Heart left ventricle (tissue), 16 donors: Measurements from ENCODE around the gene FRMD6. TPM values are rescaled to one million over a fixed set of nuclear protein-coding genes. Genes with fewer than 3 reads are reported as not detected.

Experiments
- ATAC-seq, 4 donors: fragments of 200-7000 bp; cut with Tn5 transposase; one replicate each; pipeline ENCODE4 v1.9.1; 2020 to 2022; ENCODE audit warnings: moderate library complexity in 4 of 4, mild to moderate bottlenecking in 3 of 4, moderate number of reproducible peaks in 1 of 4
- DNase-seq, 5 donors: peaks; one replicate each; pipeline ENCODE4 v3.0.0-alpha.2; 2020
- H3K27ac ChIP-seq, 12 donors: fragments of 200-600 bp; sonication (generic) in 4 of 12; one replicate each; pipeline versions ENCODE4 v1.5.0 to v1.8.0; 2016 to 2022; ENCODE audit warnings: mild to moderate bottlenecking in 2 of 12
- H3K27me3 ChIP-seq, 9 donors: fragments of 200-600 bp; sonication (generic) in 2 of 9; one replicate each; pipeline versions ENCODE4 v1.5.1 to v1.8.0; 2016 to 2022; ENCODE audit warnings: mild to moderate bottlenecking in 3 of 9
- H3K36me3 ChIP-seq, 9 donors: fragments of 200-600 bp; sonication (generic) in 2 of 9; one replicate each; pipeline versions ENCODE4 v1.5.0 to v1.8.0; 2018 to 2022; ENCODE audit warnings: mild to moderate bottlenecking in 2 of 9
- H3K4me1 ChIP-seq, 12 donors: fragments of 200-600 bp; sonication (generic) in 4 of 12; one replicate each; pipeline versions ENCODE4 v1.5.0 to v1.8.0; 2016 to 2022; ENCODE audit warnings: mild to moderate bottlenecking in 3 of 12
- H3K4me3 ChIP-seq, 12 donors: fragments of 200-600 bp; sonication (generic) in 4 of 12; one replicate each; pipeline versions ENCODE4 v1.5.0 to v1.8.0; 2017 to 2022; ENCODE audit warnings: mild to moderate bottlenecking in 9 of 12, moderate library complexity in 4 of 12
- H3K9me3 ChIP-seq, 12 donors: fragments of 200-600 bp; sonication (generic) in 4 of 12; one replicate each; pipeline versions ENCODE4 v1.5.0 to v1.8.0; 2016 to 2022; ENCODE audit warnings: mild to moderate bottlenecking in 1 of 12
- CTCF ChIP-seq, 12 donors: fragments of 200-600 bp; sonication (generic) in 4 of 12; IDR thresholded peaks; one replicate each; pipeline versions ENCODE4 v1.5.0 to v1.8.0; 2018 to 2022; ENCODE audit warnings: antibody characterized with exemption in 12 of 12, mild to moderate bottlenecking in 5 of 12
- POLR2A ChIP-seq, 2 donors: fragments of 450-650 bp; IDR thresholded peaks; one replicate each; pipeline ENCODE4 v1.6.1; 2017; ENCODE audit warnings: antibody characterized with exemption in 2 of 2, mild to moderate bottlenecking in 2 of 2, moderate library complexity in 2 of 2
- WGBS, 4 donors: extraction: QIAGEN DNeasy Blood & Tissue Kit in 2 of 4; methylation state at CpG; one replicate each; pipeline versions ENCODE4 v1.1.5 to v1.1.7; 2013 to 2018; 5-methylcytosine and 5-hydroxymethylcytosine counted together
- intact Hi-C, 10 donors: fragments of 100-400 bp; cut with DNase I; formaldehyde crosslinking; loops; one replicate each; pipeline versions ENCODE4 v1.11.1 to v1.14.2; 2022
- polyA plus RNA-seq, 2 donors: library from polyadenylated mRNA; stranded (reverse); fragments of 200-250 nt; gene quantifications; one replicate each; pipeline ENCODE4 v1.2.3, GENCODE V29; 2013
- total RNA-seq, 9 donors: library from RNA; depleted of rRNA in 2 of 9; stranded (reverse); fragments of >200 nt in 2 of 9; fragmentation: NEBNext Ultra II Directional in 3 of 9; extraction: Animal tissue kit (Norgen Biotek cat#: 25700) in 3 of 9; gene quantifications; one replicate each; pipeline versions ENCODE4 v1.1.0 to v1.2.4, GENCODE V29; 2016 to 2023
- donor health status: ischemic (EF 13 %, LVEDD 7.1; RV severe dilation, severe dysfunction).
- donor health status: healthy with polysubstance abuse.
- donor health status: DM: no; HTN: yes; CAD: no.
- donor health status: DM: no; HTN: no; CAD: no.
- donor health status: ischemic (EF 25% LVEDD 6.9; RV normal size, moderate dysfunction).
- donor health status: ischemic (EF 25% LVEDD 5.7; RV mildly dilated, moderate dysfunction).
- donor health status: healthy.
- donor health status: DM: yes; HTN: yes; CAD: no.
- donor health status: ischemic (EF 35%, LVEDD 5.7; RV mildly dilated, moderate dysfunction).
- donor health status: nonischemic (EF 11% LVEDD 7.7; RV severe dilation, severe dysfunction).
- donor health status: DM: yes; HTN: yes; CAD: no.
- donor health status: PGD.
- donor health status: ischemic (EF 29% LVEDD 5.4; RV normal size, mild dysfunction).
- donor health status: nonischemic (EF 23%, LVEDD 6.1; RV moderate dilation, normal function).

The FRMD6 gene
- total and polyA plus RNA-seq, 11 donors: 1.9 to 23.2 (median 8.9) TPM

DNA sequence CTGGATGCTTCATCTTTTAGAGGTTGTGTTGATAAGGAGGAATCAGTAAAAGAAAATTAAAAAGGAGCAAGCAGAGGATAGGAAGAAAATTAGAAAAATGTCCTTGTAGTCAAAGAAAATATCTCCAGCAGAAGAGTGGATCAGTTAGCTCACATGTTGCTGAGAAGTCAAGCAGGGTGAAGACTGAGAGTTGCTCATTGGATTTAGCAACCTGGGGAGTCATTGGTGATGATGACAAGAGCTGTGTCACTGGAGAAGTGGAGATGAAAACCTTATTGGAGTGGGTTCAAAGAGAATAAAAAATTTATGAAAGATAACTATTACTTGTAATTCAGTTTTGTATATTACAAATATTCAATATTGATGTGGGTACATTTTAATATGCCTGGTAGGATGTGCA, 9.8 kb downstream of the FRMD6 start:
- intact Hi-C loops: loop anchor here in 1 of 10 donors (10.0 kb wide), 1 partner anchor 113 kb away; no protein-coding TSS in a partner anchor
- ATAC-seq (no peak), DNase-seq (no peak)
- no peaks in the 10 kb centered on the region for H3K36me3 ChIP-seq
- peaks cover 0 to 19% (median 0%) of the 10 kb centered on the region in 12 donors for H3K4me1 ChIP-seq
- H3K9me3 ChIP-seq: no peaks in the 10 kb centered on the region
- H3K27me3 ChIP-seq: no peaks in the 10 kb centered on the region
- no peak overlapping the region for H3K4me3 ChIP-seq
- H3K27ac ChIP-seq: no peak overlapping the region
- no peak for TF ChIP-seq CTCF (IDR thresholded peaks at IDR 0.05)
- TF ChIP-seq POLR2A (IDR thresholded peaks at IDR 0.05): no peak

- no peak overlapping the region for H3K4me3 ChIP-seq
- H3K9me3 ChIP-seq: no peaks in the 10 kb centered on the region
- no peaks in the 10 kb centered on the region for H3K27me3 ChIP-seq
- WGBS, 4 donors: 93 to 96% (median 95%) methylated on average over 5 of the region's 5 CpGs
- H3K36me3 ChIP-seq: no peaks in the 10 kb centered on the region
- no peak for ATAC-seq
- intact Hi-C loops: loop anchor here in 1 of 10 donors (10.0 kb wide), 1 partner anchor 111 kb away; no protein-coding TSS in a partner anchor
- H3K27ac ChIP-seq: no peak overlapping the region
- H3K4me1 ChIP-seq: peaks cover 0 to 23% (median 0%) of the 10 kb centered on the region in 12 donors
- no peak for DNase-seq
- TF ChIP-seq POLR2A (IDR thresholded peaks at IDR 0.05) (no peak), CTCF (IDR thresholded peaks at IDR 0.05) (no peak)
Measured at GRCh38 chr14:51663783-51664326, 12.1 kb downstream of the FRMD6 start.

DNA sequence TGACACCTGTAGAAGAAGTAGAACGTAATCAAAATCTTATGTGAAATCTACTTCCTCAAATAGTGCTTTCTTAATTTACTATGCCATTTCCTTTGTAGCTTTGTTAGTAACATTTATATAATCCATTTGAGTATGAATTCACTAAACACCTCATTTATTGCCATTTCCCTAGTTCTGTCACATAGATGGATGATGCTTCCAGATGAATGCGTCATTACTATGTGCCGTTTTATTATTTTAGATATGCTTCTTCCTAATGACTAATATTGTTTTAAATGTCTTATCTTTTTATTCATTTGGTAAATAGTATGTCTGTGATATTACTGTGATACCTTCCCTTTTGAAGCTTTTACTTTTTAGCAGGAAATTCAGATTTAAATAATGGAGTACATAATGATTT, 14.4 kb downstream of the FRMD6 start:
- TF ChIP-seq CTCF (IDR thresholded peaks at IDR 0.05): no peak
- no peak for TF ChIP-seq POLR2A (IDR thresholded peaks at IDR 0.05)
- WGBS, 4 donors: 88 to 92% (median 92%) methylated on average over 3 of the region's 3 CpGs

GRCh38 chr14:51666826-51667225, 15.1 kb downstream of the FRMD6 start:
- H3K36me3 ChIP-seq: no peaks in the 10 kb centered on the region
- H3K27me3 ChIP-seq: no peaks in the 10 kb centered on the region
- H3K4me3 ChIP-seq: no peak overlapping the region
- ATAC-seq (no peak), DNase-seq (no peak)
- no peak overlapping the region for H3K27ac ChIP-seq
- no peaks in the 10 kb centered on the region for H3K9me3 ChIP-seq
- WGBS, 4 donors: 78 to 90% (median 86%) methylated on average over 4 of the region's 4 CpGs
- TF ChIP-seq POLR2A (IDR thresholded peaks at IDR 0.05) (no peak), CTCF (IDR thresholded peaks at IDR 0.05) (no peak)
- peaks cover 0 to 7% (median 0%) of the 10 kb centered on the region in 12 donors for H3K4me1 ChIP-seq
- intact Hi-C loops: loop anchor here in 1 of 10 donors (10.0 kb wide), 1 partner anchor 108 kb away; no protein-coding TSS in a partner anchor

More for the DNA sequence above, 14.4 kb downstream of the FRMD6 start:
- no peak for ATAC-seq
- DNase-seq: no peak
- no peaks in the 10 kb centered on the region for H3K27me3 ChIP-seq
- H3K36me3 ChIP-seq: no peaks in the 10 kb centered on the region
- H3K4me3 ChIP-seq: no peak overlapping the region
- no peaks in the 10 kb centered on the region for H3K9me3 ChIP-seq
- intact Hi-C loops: loop anchor here in 1 of 10 donors (10.0 kb wide), 1 partner anchor 109 kb away; no protein-coding TSS in a partner anchor
- H3K4me1 ChIP-seq: peaks cover 0 to 7% (median 0%) of the 10 kb centered on the region in 12 donors
- H3K27ac ChIP-seq: no peak overlapping the region
